HepG2 (cell line): ENCODE measurements around the gene KHK. TPM values are rescaled to one million over a fixed set of nuclear protein-coding genes. Genes with fewer than 3 reads are reported as not detected.

Experiments used
- ASH2L ChIP-seq: fragments of 300-600, 200-600 bp; sonication (generic); IDR thresholded peaks from 2 replicates; pipeline ENCODE4 v1.7.0; 2017; ENCODE audit warnings: low read depth, mild to moderate bottlenecking, moderate library complexity, mixed read lengths, low read length; ENCODE audit not compliant: insufficient read length
- CCDC6 ChIP-seq: sonication (generic); formaldehyde crosslinking; IDR thresholded peaks from 2 replicates; pipeline ENCODE4 v1.8.1; 2022; ENCODE audit warnings: mild to moderate bottlenecking, missing genetic modification reagents, moderate library complexity
- GTF2F1 ChIP-seq: fragments of 150-350 bp; IDR thresholded peaks from 2 replicates; pipeline ENCODE4 v1.6.1; 2014; ENCODE audit warnings: low read length
- HDAC1 ChIP-seq: sonication (generic); formaldehyde crosslinking; IDR thresholded peaks from 2 replicates; pipeline ENCODE4 v1.5.1; 2020; ENCODE audit warnings: mild to moderate bottlenecking, missing genetic modification reagents
- HHEX ChIP-seq: IDR thresholded peaks from 2 replicates; pipeline ENCODE4 v1.6.1; 2016; ENCODE audit warnings: control low read depth
- HNRNPLL ChIP-seq: fragments of 200-400 bp; formaldehyde crosslinking; IDR thresholded peaks from 2 replicates; pipeline ENCODE4 v1.6.1; 2017; ENCODE audit warnings: mild to moderate bottlenecking, low read depth, low read length; ENCODE audit not compliant: poor library complexity, severe bottlenecking
- NR3C1 ChIP-seq: sonication (generic); formaldehyde crosslinking; IDR thresholded peaks from 2 replicates; pipeline ENCODE4 v1.4.0; 2020; ENCODE audit warnings: missing genetic modification reagents
- PAXIP1 ChIP-seq: sonication (generic); formaldehyde crosslinking; conservative IDR thresholded peaks from 2 replicates; pipeline ENCODE4 v1.4.0; 2020; ENCODE audit warnings: mild to moderate bottlenecking, missing genetic modification reagents, moderate library complexity
- PCBP2 ChIP-seq: fragments of 200-400 bp; formaldehyde crosslinking; optimal IDR thresholded peaks from 2 replicates; pipeline ENCODE3; 2018; ENCODE audit warnings: low read length, low read depth; ENCODE audit not compliant: poor library complexity, severe bottlenecking
- RELA ChIP-seq: sonication (generic); formaldehyde crosslinking; IDR thresholded peaks from 2 replicates; pipeline ENCODE4 v1.4.0; 2020; ENCODE audit warnings: missing genetic modification reagents
- RFX5 ChIP-seq: IDR thresholded peaks from 2 replicates; pipeline ENCODE4 v1.6.1; 2011; ENCODE audit warnings: low read depth, low read length, improper control_type of control experiment
- RNF2 ChIP-seq: fragments of 450-650 bp; conservative IDR thresholded peaks from 2 replicates; pipeline ENCODE4 v1.6.1; 2016; ENCODE audit warnings: low read depth
- STAT5B ChIP-seq: sonication (generic); formaldehyde crosslinking; IDR thresholded peaks from 2 replicates; pipeline ENCODE4 v1.4.0; 2020; ENCODE audit warnings: missing genetic modification reagents
- TARDBP ChIP-seq: sonication (generic); formaldehyde crosslinking; IDR thresholded peaks from 2 replicates; pipeline ENCODE4 v1.8.0; 2022; ENCODE audit warnings: mild to moderate bottlenecking, missing genetic modification reagents
- ZFP36 ChIP-seq: fragments of 150-350 bp; IDR thresholded peaks from 2 replicates; pipeline ENCODE4 v1.6.1; 2018; ENCODE audit warnings: borderline replicate concordance, low read length, low read depth; ENCODE audit not compliant: partially characterized antibody
- ZNF207 ChIP-seq: fragments of 450-650 bp; IDR thresholded peaks from 2 replicates; pipeline ENCODE4 v1.6.1; 2016; ENCODE audit warnings: antibody characterized with exemption, borderline replicate concordance
- ZNF3 ChIP-seq: IDR thresholded peaks from 2 replicates; pipeline ENCODE4 v1.7.0; 2017; ENCODE audit warnings: inconsistent platforms
- ZNF326 ChIP-seq: sonication (generic); formaldehyde crosslinking; IDR thresholded peaks from 2 replicates; pipeline ENCODE4 v1.4.0; 2020; ENCODE audit warnings: missing genetic modification reagents, borderline replicate concordance
- ZNF33A ChIP-seq: sonication (generic); formaldehyde crosslinking; IDR thresholded peaks from 2 replicates; pipeline ENCODE4 v1.5.1; 2020; ENCODE audit warnings: missing genetic modification reagents, mild to moderate bottlenecking, moderate library complexity, borderline replicate concordance
- ZNF577 ChIP-seq: sonication (generic); formaldehyde crosslinking; IDR thresholded peaks from 2 replicates; pipeline ENCODE4 v1.4.0; 2020; ENCODE audit warnings: mild to moderate bottlenecking, low read depth, missing genetic modification reagents, borderline replicate concordance
- ZNF597 ChIP-seq: sonication (generic); formaldehyde crosslinking; IDR thresholded peaks from 2 replicates; pipeline ENCODE4 v1.5.0; 2020; ENCODE audit warnings: missing genetic modification reagents
- ZNF713 ChIP-seq: sonication (generic); formaldehyde crosslinking; IDR thresholded peaks from 2 replicates; pipeline ENCODE4 v1.4.0; 2020; ENCODE audit warnings: mild to moderate bottlenecking, missing genetic modification reagents
- polyA plus RNA-seq, 8 experiments: library from polyadenylated mRNA; depleted of rRNA in 3 of 8; stranded (reverse) in 7 of 8; unstranded in 1 of 8; fragments of >200 nt; fragmentation: Illumina TruSeq in 4 of 8; extraction: Trizol in 4 of 8; gene quantifications; 2 replicates each; pipeline versions ENCODE4 v1.2.1 to v1.2.3, GENCODE V29; 2011 to 2016; ENCODE audit warnings: low read depth in 4 of 8, missing spikeins in 1 of 8, mixed read lengths in 1 of 8; ENCODE audit not compliant: insufficient read depth in 1 of 8
- total RNA-seq, 5 experiments: library from RNA; depleted of rRNA; stranded (reverse); fragments of >200 nt; fragmentation: Illumina TruSeq; extraction: Trizol; gene quantifications; 2 replicates each; pipeline ENCODE4 v1.2.3, GENCODE V29; 2016; ENCODE audit warnings: low read depth in 1 of 5

KHK gene
- total and polyA plus RNA-seq, 2 of the 13 experiments (the other 11 are each of a cell fraction or from before 2014, with no cell fraction given): 40.9 to 99.2 TPM

DNA sequence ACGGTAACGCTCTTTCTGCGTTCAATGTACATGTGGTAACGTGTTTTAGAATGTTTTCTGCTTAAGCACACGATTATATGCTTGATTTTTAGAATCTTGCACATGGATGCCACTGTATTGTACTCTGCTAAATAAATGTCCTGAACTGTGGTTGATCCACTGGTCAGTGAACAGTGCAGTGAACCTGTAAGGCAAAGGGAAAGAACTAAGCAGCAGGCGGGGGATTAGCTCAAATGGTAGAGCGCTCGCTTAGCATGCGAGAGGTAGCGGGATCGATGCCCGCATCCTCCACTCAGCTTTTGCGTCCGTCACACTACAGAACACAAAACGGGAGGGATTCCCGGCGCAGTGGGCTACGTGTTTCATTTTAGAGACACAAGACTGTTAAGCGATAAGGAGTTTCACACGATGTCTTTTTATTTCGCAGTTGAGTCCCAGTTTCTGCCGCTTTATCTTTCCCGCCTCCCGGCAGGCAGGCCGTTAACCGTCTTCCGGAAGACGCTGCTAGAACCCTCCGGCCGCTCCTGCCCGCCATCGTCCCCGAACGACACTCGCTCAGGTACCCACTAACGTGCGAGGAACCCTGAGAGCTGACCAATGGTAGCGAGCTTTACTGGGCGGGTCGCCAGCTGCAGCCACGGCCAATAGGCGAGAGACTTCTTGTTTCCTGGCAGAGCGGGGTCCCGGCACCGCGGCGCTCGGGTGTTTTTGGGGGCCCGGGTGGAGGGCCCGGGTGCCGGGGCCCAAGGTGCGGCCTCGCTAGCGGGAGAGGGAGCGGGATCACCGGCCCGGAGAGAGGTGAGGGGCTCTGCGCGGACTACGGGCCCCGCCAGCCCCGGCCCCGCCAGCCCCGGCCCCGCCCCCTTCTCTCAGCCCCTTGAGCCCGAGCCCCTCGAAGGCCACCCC lies 35.3 kb upstream of the KHK start, which contains the start of gene AGBL5 (continued):
- TF ChIP-seq PAXIP1 (CRISPR knock-in tag) (peak; percentile 48; the same call in 1 of the 2 replicates), ASH2L (peak; percentile 93), STAT5B (CRISPR knock-in tag) (peak; percentile 49), RNF2 (peak; percentile 92), ZNF713 (peak; percentile 66; the same call in 1 of the 2 replicates), GTF2F1 (peak; percentile 83; the same call in 1 of the 2 replicates), CCDC6 (peak; percentile 97), HHEX (CRISPR knock-in tag) (peak; percentile 54; the same call in 1 of the 2 replicates), HDAC1 (peak; percentile 80), PCBP2 (no peak), RFX5 (0 out of 2 replicates have a peak, but pooled peaks have one; percentile 28), ZNF207 (0 out of 2 replicates have a peak, but pooled peaks have one; percentile 81), ZNF326 (CRISPR knock-in tag) (no peak), RELA (CRISPR knock-in tag) (no peak), ZNF33A (CRISPR knock-in tag) (peak; percentile 61; the same call in 1 of the 2 replicates), ZNF577 (CRISPR knock-in tag) (no peak), ZNF3 (CRISPR knock-in tag) (no peak; the same call in 1 of the 2 replicates), ZNF597 (CRISPR knock-in tag) (peak; percentile 100; the same call in 1 of the 2 replicates), ZFP36 (no peak), TARDBP (CRISPR knock-in tag) (peak; percentile 60; the same call in 1 of the 2 replicates), HNRNPLL (peak; percentile 50), NR3C1 (CRISPR knock-in tag) (0 out of 2 replicates have a peak, but pooled peaks have one; percentile 13)
